DND-41 (cell line): Measurements from ENCODE around the gene PLCXD3.

Experiments
- ATAC-seq: fragments of 200-7000 bp; cut with Tn5 transposase; 3 replicates; pipeline ENCODE4 v1.9.1; 2021; ENCODE audit warnings: low read depth; ENCODE audit not compliant: insufficient read depth
- DNase-seq: peaks from one replicate; pipeline ENCODE4 v3.0.0-alpha.2; 2020
- H2AFZ ChIP-seq: 2 replicates; pipeline ENCODE4 v1.6.0; 2012; ENCODE audit warnings: low read depth, low read length
- H3K27ac ChIP-seq: 2 replicates; pipeline ENCODE4 v1.5.1; 2012; ENCODE audit warnings: low read length, inconsistent platforms
- H3K27me3 ChIP-seq: fragments of 200-600 bp; sonication (generic); 2 replicates; pipeline ENCODE4 v1.6.0; 2012; ENCODE audit warnings: low read length, mild to moderate bottlenecking, inconsistent platforms; ENCODE audit not compliant: insufficient read depth, poor library complexity
- H3K36me3 ChIP-seq: 2 replicates; pipeline ENCODE4 v1.5.1; 2012; ENCODE audit warnings: low read length, inconsistent platforms; ENCODE audit not compliant: insufficient read depth
- H3K4me1 ChIP-seq: 2 replicates; pipeline ENCODE4 v1.5.1; 2012; ENCODE audit warnings: mild to moderate bottlenecking, low read length; ENCODE audit not compliant: insufficient read depth
- H3K4me2 ChIP-seq: 2 replicates; pipeline ENCODE4 v1.6.0; 2012; ENCODE audit warnings: mild to moderate bottlenecking, moderate library complexity, low read length, inconsistent platforms; ENCODE audit not compliant: insufficient read depth
- H3K4me3 ChIP-seq, 2 experiments: fragments of 200-600 bp in 1 of 2; shearing (Covaris generic) in 1 of 2; 2 replicates each; pipeline ENCODE4 v1.5.1; 2012 to 2016; ENCODE audit warnings: inconsistent platforms in 2 of 2, low read length in 2 of 2, mild to moderate bottlenecking in 2 of 2, low read depth in 1 of 2, moderate library complexity in 1 of 2
- H3K79me2 ChIP-seq: 2 replicates; pipeline ENCODE4 v1.6.0; 2012; ENCODE audit warnings: low read length, inconsistent platforms; ENCODE audit not compliant: insufficient read depth
- H3K9ac ChIP-seq: 2 replicates; pipeline ENCODE4 v1.6.0; 2012; ENCODE audit warnings: low read depth, mild to moderate bottlenecking, inconsistent platforms, low read length, moderate library complexity
- H3K9me3 ChIP-seq: 2 replicates; pipeline ENCODE4 v1.5.1; 2012; ENCODE audit warnings: low read length, moderate library complexity, mild to moderate bottlenecking, inconsistent platforms; ENCODE audit not compliant: insufficient read depth, severe bottlenecking
- H4K20me1 ChIP-seq: 2 replicates; pipeline ENCODE4 v1.6.0; 2012; ENCODE audit warnings: low read length; ENCODE audit not compliant: insufficient read depth
- CTCF ChIP-seq: IDR thresholded peaks from 2 replicates; pipeline ENCODE4 v1.5.1; 2012; ENCODE audit warnings: borderline replicate concordance, low read length, moderate library complexity, mild to moderate bottlenecking; ENCODE audit not compliant: poor library complexity, severe bottlenecking; ENCODE audit errors: extremely low read depth
- EZH2 ChIP-seq: IDR thresholded peaks from 3 replicates; pipeline ENCODE4 v1.6.1; 2012; ENCODE audit warnings: borderline replicate concordance, low read depth, mild to moderate bottlenecking, moderate library complexity, low read length, inconsistent platforms; ENCODE audit not compliant: severe bottlenecking

PLCXD3 gene

GRCh38 chr5:41425736-41426135 is 84.7 kb downstream of the PLCXD3 start:
- Histone ChIP-seq H4K20me1 (no peaks in the 10 kb centered on the region), H3K9me3 (no peaks in the 10 kb centered on the region), H3K36me3 (no peaks in the 10 kb centered on the region), H3K4me2 (no peak overlapping the region), H3K4me3 (no peak overlapping the region), H3K79me2 (no peaks in the 10 kb centered on the region), H2AFZ (no peak overlapping the region), H3K4me1 (no peaks in the 10 kb centered on the region), H3K9ac (no peak overlapping the region), H3K27me3 (no peaks in the 10 kb centered on the region), H3K27ac (no peak overlapping the region)
- no peak for ATAC-seq
- TF ChIP-seq EZH2 (no peak), CTCF (no peak)
- no peak for DNase-seq

- H4K20me1 ChIP-seq: no peaks in the 10 kb centered on the region
- H3K27ac ChIP-seq: no peak overlapping the region
- no peaks in the 10 kb centered on the region for H3K36me3 ChIP-seq
- no peak for DNase-seq
- H3K9me3 ChIP-seq: no peaks in the 10 kb centered on the region
- no peaks in the 10 kb centered on the region for H3K79me2 ChIP-seq
- H3K4me2 ChIP-seq: no peak overlapping the region
- no peak overlapping the region for H3K9ac ChIP-seq
- H3K4me1 ChIP-seq: no peaks in the 10 kb centered on the region
- no peak overlapping the region for H2AFZ ChIP-seq
- ATAC-seq: no peak
- TF ChIP-seq EZH2 (no peak), CTCF (no peak)
- no peak overlapping the region for H3K4me3 ChIP-seq
- H3K27me3 ChIP-seq: no peaks in the 10 kb centered on the region
These were observed 89.8 kb downstream of the PLCXD3 start for GRCh38 chr5:41420492-41421067.

GRCh38 chr5:41418220-41419031 is 92.0 kb downstream of the PLCXD3 start:
- Histone ChIP-seq H3K4me2 (no peak overlapping the region), H4K20me1 (no peaks in the 10 kb centered on the region), H3K9me3 (no peaks in the 10 kb centered on the region), H2AFZ (no peak overlapping the region), H3K27ac (no peak overlapping the region), H3K27me3 (no peaks in the 10 kb centered on the region), H3K4me1 (no peaks in the 10 kb centered on the region), H3K4me3 (no peak overlapping the region), H3K36me3 (no peaks in the 10 kb centered on the region), H3K9ac (no peak overlapping the region), H3K79me2 (no peaks in the 10 kb centered on the region)
- DNase-seq: no peak
- TF ChIP-seq CTCF: no peak
- no peak for TF ChIP-seq EZH2
- ATAC-seq: no peak
